H1 (cell line): ENCODE data around the gene NRXN3.
"Not testable (repeated sequence)": the region's sequence is repeated elsewhere in the genome, so short reads cannot be mapped to it uniquely, and the experiment has no call there.

Experiments used
- CBX5 ChIP-seq: fragments of 300-800, 300-1000 bp; sonication (generic); IDR thresholded peaks from 2 replicates; pipeline ENCODE4 v1.7.1; 2016; ENCODE audit warnings: antibody characterized with exemption, low read length, low read depth
- CREB1 ChIP-seq: IDR thresholded peaks from 2 replicates; pipeline ENCODE4 v1.6.1; 2012; ENCODE audit warnings: inconsistent platforms
- EP300 ChIP-seq, 2 experiments: IDR thresholded peaks; 1 replicate in 1 of 2; 2 replicates in 1 of 2; pipeline ENCODE4 v1.6.1; 2011 to 2012; ENCODE audit warnings: low read depth in 2 of 2, low read length in 2 of 2, mild to moderate bottlenecking in 2 of 2, borderline replicate concordance in 1 of 2, inconsistent platforms in 1 of 2, moderate library complexity in 1 of 2
- EZH2 ChIP-seq: fragments of 200-600 bp; sonication (generic); IDR thresholded peaks from 2 replicates; pipeline ENCODE4 v1.7.1; 2012; ENCODE audit warnings: low read depth, mild to moderate bottlenecking, moderate library complexity, low read length, inconsistent platforms; ENCODE audit not compliant: severe bottlenecking
- POLR2A ChIP-seq, 2 experiments: IDR thresholded peaks; 1 replicate in 1 of 2; 2 replicates in 1 of 2; pipeline ENCODE4 v1.6.1; 2011; ENCODE audit warnings: low read depth in 2 of 2, low read length in 2 of 2, mild to moderate bottlenecking in 2 of 2; ENCODE audit errors: control extremely low read depth in 1 of 2
- RAD21 ChIP-seq, 2 experiments: IDR thresholded peaks in 1 of 2; conservative IDR thresholded peaks in 1 of 2; 2 replicates each; pipeline ENCODE4 v1.6.1; 2011; ENCODE audit warnings: low read depth in 2 of 2, low read length in 2 of 2, improper control_type of control experiment in 1 of 2, inconsistent platforms in 1 of 2, mild to moderate bottlenecking in 1 of 2, moderate library complexity in 1 of 2
- RFX5 ChIP-seq: IDR thresholded peaks from 2 replicates; pipeline ENCODE4 v1.6.1; 2011; ENCODE audit warnings: low read depth, low read length, improper control_type of control experiment, borderline replicate concordance
- SIRT6 ChIP-seq: IDR thresholded peaks from one replicate; pipeline ENCODE4 v1.7.1; 2012; ENCODE audit warnings: low read length, inconsistent platforms
- SP1 ChIP-seq: IDR thresholded peaks from 2 replicates; pipeline ENCODE4 v1.6.1; 2011; ENCODE audit warnings: low read depth, low read length
- TAF1 ChIP-seq: IDR thresholded peaks from 2 replicates; pipeline ENCODE4 v1.6.1; 2011; ENCODE audit warnings: mild to moderate bottlenecking, low read depth, low read length
- ZNF274 ChIP-seq: IDR thresholded peaks from 2 replicates; pipeline ENCODE4 v1.7.0; 2012; ENCODE audit warnings: low read length, borderline replicate concordance; ENCODE audit errors: extremely low read depth
- TF ChIP-seq, protein P1 (sequence below): fragments of 300-600 bp; sonication (generic); IDR thresholded peaks from 2 replicates; pipeline ENCODE4 v1.7.1; 2012; ENCODE audit warnings: low read length, moderate library complexity, mild to moderate bottlenecking, inconsistent platforms; ENCODE audit not compliant: insufficient replicate concordance
- TF ChIP-seq, protein P2 (sequence below), 3 experiments: IDR thresholded peaks; 1 replicate in 2 of 3; 2 replicates in 1 of 3; pipeline versions ENCODE4 v1.5.1 to v1.6.1; 2011; ENCODE audit warnings: low read length in 3 of 3, mild to moderate bottlenecking in 3 of 3, inconsistent platforms in 2 of 3, low read depth in 1 of 3, moderate library complexity in 1 of 3; ENCODE audit not compliant: insufficient read depth in 1 of 3; ENCODE audit errors: control extremely low read depth in 1 of 3

DNA sequence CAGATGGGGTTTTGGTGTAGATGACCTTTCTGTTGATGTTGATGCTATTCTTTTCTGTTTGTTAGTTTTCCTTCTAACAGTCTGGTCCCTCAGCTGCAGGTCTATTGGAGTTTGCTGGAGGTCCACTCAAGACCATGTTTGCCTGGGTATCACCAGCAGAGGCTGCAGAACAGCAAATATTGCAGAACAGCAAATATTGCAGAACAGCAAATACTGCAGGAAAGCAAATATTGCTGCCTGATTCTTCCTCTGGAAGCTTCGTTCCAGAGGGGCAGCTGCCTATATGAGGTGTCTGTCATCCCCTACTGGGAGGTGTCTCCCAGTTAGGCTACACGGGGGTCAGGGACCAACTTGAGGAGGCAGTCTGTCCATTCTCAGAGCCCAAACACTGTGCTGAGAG lies 371.6 kb downstream of the NRXN3 start:
- TF ChIP-seq CBX5; ZNF274; RFX5; CREB1; EP300 (IDR thresholded peaks at IDR 0.05; ENCODE audit: borderline replicate concordance in 1 of 2, low read depth in 2 of 2, low read length in 2 of 2); POLR2A (IDR thresholded peaks at IDR 0.05; ENCODE audit: control extremely low read depth in 1 of 2, low read depth in 2 of 2, low read length in 2 of 2); SIRT6; SP1; EZH2; TAF1; RAD21 (IDR thresholded peaks at IDR 0.05 in 1 of 2, conservative IDR thresholded peaks at IDR 0.05 in 1 of 2; ENCODE audit: low read depth in 2 of 2, low read length in 2 of 2): not testable (repeated sequence)
- TF ChIP-seq, protein P1, sequence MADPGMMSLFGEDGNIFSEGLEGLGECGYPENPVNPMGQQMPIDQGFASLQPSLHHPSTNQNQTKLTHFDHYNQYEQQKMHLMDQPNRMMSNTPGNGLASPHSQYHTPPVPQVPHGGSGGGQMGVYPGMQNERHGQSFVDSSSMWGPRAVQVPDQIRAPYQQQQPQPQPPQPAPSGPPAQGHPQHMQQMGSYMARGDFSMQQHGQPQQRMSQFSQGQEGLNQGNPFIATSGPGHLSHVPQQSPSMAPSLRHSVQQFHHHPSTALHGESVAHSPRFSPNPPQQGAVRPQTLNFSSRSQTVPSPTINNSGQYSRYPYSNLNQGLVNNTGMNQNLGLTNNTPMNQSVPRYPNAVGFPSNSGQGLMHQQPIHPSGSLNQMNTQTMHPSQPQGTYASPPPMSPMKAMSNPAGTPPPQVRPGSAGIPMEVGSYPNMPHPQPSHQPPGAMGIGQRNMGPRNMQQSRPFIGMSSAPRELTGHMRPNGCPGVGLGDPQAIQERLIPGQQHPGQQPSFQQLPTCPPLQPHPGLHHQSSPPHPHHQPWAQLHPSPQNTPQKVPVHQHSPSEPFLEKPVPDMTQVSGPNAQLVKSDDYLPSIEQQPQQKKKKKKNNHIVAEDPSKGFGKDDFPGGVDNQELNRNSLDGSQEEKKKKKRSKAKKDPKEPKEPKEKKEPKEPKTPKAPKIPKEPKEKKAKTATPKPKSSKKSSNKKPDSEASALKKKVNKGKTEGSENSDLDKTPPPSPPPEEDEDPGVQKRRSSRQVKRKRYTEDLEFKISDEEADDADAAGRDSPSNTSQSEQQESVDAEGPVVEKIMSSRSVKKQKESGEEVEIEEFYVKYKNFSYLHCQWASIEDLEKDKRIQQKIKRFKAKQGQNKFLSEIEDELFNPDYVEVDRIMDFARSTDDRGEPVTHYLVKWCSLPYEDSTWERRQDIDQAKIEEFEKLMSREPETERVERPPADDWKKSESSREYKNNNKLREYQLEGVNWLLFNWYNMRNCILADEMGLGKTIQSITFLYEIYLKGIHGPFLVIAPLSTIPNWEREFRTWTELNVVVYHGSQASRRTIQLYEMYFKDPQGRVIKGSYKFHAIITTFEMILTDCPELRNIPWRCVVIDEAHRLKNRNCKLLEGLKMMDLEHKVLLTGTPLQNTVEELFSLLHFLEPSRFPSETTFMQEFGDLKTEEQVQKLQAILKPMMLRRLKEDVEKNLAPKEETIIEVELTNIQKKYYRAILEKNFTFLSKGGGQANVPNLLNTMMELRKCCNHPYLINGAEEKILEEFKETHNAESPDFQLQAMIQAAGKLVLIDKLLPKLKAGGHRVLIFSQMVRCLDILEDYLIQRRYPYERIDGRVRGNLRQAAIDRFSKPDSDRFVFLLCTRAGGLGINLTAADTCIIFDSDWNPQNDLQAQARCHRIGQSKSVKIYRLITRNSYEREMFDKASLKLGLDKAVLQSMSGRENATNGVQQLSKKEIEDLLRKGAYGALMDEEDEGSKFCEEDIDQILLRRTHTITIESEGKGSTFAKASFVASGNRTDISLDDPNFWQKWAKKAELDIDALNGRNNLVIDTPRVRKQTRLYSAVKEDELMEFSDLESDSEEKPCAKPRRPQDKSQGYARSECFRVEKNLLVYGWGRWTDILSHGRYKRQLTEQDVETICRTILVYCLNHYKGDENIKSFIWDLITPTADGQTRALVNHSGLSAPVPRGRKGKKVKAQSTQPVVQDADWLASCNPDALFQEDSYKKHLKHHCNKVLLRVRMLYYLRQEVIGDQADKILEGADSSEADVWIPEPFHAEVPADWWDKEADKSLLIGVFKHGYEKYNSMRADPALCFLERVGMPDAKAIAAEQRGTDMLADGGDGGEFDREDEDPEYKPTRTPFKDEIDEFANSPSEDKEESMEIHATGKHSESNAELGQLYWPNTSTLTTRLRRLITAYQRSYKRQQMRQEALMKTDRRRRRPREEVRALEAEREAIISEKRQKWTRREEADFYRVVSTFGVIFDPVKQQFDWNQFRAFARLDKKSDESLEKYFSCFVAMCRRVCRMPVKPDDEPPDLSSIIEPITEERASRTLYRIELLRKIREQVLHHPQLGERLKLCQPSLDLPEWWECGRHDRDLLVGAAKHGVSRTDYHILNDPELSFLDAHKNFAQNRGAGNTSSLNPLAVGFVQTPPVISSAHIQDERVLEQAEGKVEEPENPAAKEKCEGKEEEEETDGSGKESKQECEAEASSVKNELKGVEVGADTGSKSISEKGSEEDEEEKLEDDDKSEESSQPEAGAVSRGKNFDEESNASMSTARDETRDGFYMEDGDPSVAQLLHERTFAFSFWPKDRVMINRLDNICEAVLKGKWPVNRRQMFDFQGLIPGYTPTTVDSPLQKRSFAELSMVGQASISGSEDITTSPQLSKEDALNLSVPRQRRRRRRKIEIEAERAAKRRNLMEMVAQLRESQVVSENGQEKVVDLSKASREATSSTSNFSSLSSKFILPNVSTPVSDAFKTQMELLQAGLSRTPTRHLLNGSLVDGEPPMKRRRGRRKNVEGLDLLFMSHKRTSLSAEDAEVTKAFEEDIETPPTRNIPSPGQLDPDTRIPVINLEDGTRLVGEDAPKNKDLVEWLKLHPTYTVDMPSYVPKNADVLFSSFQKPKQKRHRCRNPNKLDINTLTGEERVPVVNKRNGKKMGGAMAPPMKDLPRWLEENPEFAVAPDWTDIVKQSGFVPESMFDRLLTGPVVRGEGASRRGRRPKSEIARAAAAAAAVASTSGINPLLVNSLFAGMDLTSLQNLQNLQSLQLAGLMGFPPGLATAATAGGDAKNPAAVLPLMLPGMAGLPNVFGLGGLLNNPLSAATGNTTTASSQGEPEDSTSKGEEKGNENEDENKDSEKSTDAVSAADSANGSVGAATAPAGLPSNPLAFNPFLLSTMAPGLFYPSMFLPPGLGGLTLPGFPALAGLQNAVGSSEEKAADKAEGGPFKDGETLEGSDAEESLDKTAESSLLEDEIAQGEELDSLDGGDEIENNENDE, result not testable (repeated sequence)
- TF ChIP-seq, protein P2, sequence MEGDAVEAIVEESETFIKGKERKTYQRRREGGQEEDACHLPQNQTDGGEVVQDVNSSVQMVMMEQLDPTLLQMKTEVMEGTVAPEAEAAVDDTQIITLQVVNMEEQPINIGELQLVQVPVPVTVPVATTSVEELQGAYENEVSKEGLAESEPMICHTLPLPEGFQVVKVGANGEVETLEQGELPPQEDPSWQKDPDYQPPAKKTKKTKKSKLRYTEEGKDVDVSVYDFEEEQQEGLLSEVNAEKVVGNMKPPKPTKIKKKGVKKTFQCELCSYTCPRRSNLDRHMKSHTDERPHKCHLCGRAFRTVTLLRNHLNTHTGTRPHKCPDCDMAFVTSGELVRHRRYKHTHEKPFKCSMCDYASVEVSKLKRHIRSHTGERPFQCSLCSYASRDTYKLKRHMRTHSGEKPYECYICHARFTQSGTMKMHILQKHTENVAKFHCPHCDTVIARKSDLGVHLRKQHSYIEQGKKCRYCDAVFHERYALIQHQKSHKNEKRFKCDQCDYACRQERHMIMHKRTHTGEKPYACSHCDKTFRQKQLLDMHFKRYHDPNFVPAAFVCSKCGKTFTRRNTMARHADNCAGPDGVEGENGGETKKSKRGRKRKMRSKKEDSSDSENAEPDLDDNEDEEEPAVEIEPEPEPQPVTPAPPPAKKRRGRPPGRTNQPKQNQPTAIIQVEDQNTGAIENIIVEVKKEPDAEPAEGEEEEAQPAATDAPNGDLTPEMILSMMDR (IDR thresholded peaks at IDR 0.05; ENCODE audit: control extremely low read depth in 1 of 3, insufficient read depth in 1 of 3, low read depth in 1 of 3, low read length in 3 of 3), result not testable (repeated sequence)
